GM23248 (cell line): ENCODE measurements around the gene CMTM1. TPM values are rescaled to one million over a fixed set of nuclear protein-coding genes. Genes with fewer than 3 reads are reported as not detected.

Source experiments
- DNase-seq: peaks from one replicate; pipeline ENCODE4 v3.0.0-alpha.2; 2015
- H2AFZ ChIP-seq: fragments of 200-600 bp; sonication (generic); 2 replicates; pipeline ENCODE4 v1.6.1; 2016; ENCODE audit warnings: antibody characterized with exemption
- H3F3A ChIP-seq: fragments of 200-600 bp; sonication (generic); 2 replicates; pipeline ENCODE4 v1.6.1; 2016; ENCODE audit warnings: mild to moderate bottlenecking, antibody characterized with exemption, mixed run types; ENCODE audit not compliant: insufficient read depth
- H3K27ac ChIP-seq: fragments of 200-600 bp; sonication (generic); 2 replicates; pipeline ENCODE4 v1.5.1; 2016; ENCODE audit warnings: mild to moderate bottlenecking
- H3K27me3 ChIP-seq: fragments of 200-600 bp; sonication (generic); replicated peaks from 2 replicates; pipeline ENCODE4 v1.6.1; 2016; ENCODE audit warnings: mild to moderate bottlenecking; ENCODE audit not compliant: insufficient read depth
- H3K36me3 ChIP-seq: fragments of 200-600 bp; sonication (generic); 2 replicates; pipeline ENCODE4 v1.6.1; 2016; ENCODE audit warnings: low read depth, mild to moderate bottlenecking
- H3K4me1 ChIP-seq: fragments of 200-600 bp; sonication (generic); 2 replicates; pipeline ENCODE4 v1.6.1; 2016; ENCODE audit warnings: mild to moderate bottlenecking; ENCODE audit not compliant: insufficient read depth
- H3K4me2 ChIP-seq: fragments of 200-600 bp; sonication (generic); one replicate; pipeline ENCODE4 v1.6.1; 2016; ENCODE audit warnings: mild to moderate bottlenecking; ENCODE audit not compliant: unreplicated experiment
- H3K4me3 ChIP-seq: fragments of 200-600 bp; sonication (generic); 2 replicates; pipeline ENCODE4 v1.5.1; 2016; ENCODE audit warnings: mild to moderate bottlenecking
- H3K79me2 ChIP-seq: fragments of 200-600 bp; sonication (generic); 2 replicates; pipeline ENCODE4 v1.6.1; 2016; ENCODE audit warnings: mild to moderate bottlenecking; ENCODE audit not compliant: insufficient read depth
- H3K9ac ChIP-seq: fragments of 200-600 bp; sonication (generic); 2 replicates; pipeline ENCODE4 v1.6.1; 2016; ENCODE audit warnings: mild to moderate bottlenecking
- H3K9me2 ChIP-seq: fragments of 200-600 bp; sonication (generic); 2 replicates; pipeline ENCODE4 v1.6.1; 2016; ENCODE audit warnings: mixed run types, mild to moderate bottlenecking, moderate library complexity; ENCODE audit not compliant: insufficient read depth
- H3K9me3 ChIP-seq: fragments of 200-600 bp; sonication (generic); one replicate; pipeline ENCODE4 v1.6.1; 2017; ENCODE audit warnings: low read depth
- H4K20me1 ChIP-seq: fragments of 200-600 bp; sonication (generic); 2 replicates; pipeline ENCODE4 v1.6.0; 2016; ENCODE audit not compliant: insufficient read depth
- EZH2 ChIP-seq: fragments of 200-600 bp; sonication (generic); IDR thresholded peaks from 2 replicates; pipeline ENCODE4 v1.6.1; 2018; ENCODE audit warnings: antibody characterized with exemption, mild to moderate bottlenecking; ENCODE audit not compliant: insufficient read depth, poor library complexity, severe bottlenecking
- EZH2phosphoT487 ChIP-seq: fragments of 200-600 bp; sonication (generic); IDR thresholded peaks from 2 replicates; pipeline ENCODE4 v1.6.1; 2018; ENCODE audit warnings: antibody characterized with exemption, moderate library complexity, mild to moderate bottlenecking, low read depth; ENCODE audit not compliant: insufficient read depth
- WGBS, 2 experiments: methylation state at CpG; one replicate each; pipeline ENCODE4 v1.1.6; 2015 to 2017; ENCODE audit warnings: low lambda C conversion rate in 2 of 2, low coverage in 1 of 2; ENCODE audit errors: missing lambda C conversion rate in 2 of 2; 5-methylcytosine and 5-hydroxymethylcytosine counted together
- in situ Hi-C: fragments of 300-500 bp; cut with MboI; formaldehyde crosslinking; loops from 2 replicates; pipeline ENCODE4 v1.15.0; 2020
- polyA plus RNA-seq: library from polyadenylated mRNA; unstranded; fragments of >200 nt; fragmentation: Nextera tagmentation; extraction: Ambion mirVana; gene quantifications from 2 replicates; pipeline ENCODE4 v1.2.1, GENCODE V29; 2016
- total RNA-seq: library from RNA; depleted of rRNA; stranded (reverse); fragments of >200 nt; shearing (Covaris generic); gene quantifications from 2 replicates; pipeline ENCODE4 v1.2.3, GENCODE V29; 2014

Gene CMTM1
- total and polyA plus RNA-seq, 2 experiments from 2014 or later, result 3.1 to 6.8 TPM

DNA sequence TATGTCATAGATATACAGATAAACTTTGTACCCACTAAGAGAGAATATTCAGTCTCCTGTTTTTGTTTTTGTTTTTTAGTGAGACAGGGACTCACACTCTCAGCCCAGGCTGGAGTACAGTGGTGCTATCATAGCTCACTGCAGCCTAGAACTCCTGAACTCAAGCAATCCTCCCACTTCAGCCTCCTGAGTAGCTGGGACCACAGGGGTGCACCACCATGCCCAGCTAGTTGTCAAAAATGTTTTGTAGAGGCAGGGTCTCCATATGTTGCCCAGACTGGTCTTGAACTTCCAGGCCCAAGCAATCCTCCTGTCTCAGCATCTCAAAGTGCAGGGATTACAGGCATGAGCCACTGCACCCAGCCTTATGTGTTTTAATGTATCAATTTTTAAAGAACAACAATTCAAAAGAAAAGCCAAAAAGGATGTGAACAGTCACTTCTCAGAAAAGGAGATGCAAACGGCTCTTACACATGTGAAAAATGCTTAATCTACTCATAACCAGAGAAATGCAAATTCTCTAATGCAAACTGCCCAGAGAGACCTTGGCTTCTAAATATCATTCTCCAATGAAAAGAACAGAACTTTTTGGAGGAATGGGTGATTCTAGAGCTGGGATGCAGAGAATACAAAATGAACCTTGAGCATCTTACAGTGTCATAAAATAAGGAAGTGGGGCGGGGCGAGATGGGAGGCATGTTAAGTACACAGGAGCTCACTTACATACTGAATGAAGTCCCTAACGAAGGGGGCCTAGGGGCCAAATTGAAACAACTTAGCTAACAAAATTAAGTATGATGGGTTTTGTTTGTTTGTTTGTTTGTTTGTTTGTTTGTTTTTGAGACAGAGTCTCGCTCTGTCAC, 31.0 kb downstream of the CMTM1 start:
- no peak overlapping the region for H3K4me3 ChIP-seq
- 72 to 74% methylated on average over 5 of the region's 5 CpGs for WGBS, 2 experiments
- in situ Hi-C loops, result no loop called here
- no peak for DNase-seq
- no peaks in the 10 kb centered on the region for H3K9me3 ChIP-seq
- H3K4me2 ChIP-seq, result no peak overlapping the region
- H3K9me2 ChIP-seq, result no peaks in the 10 kb centered on the region
- no peaks in the 10 kb centered on the region for H3K4me1 ChIP-seq
- no peak overlapping the region for H2AFZ ChIP-seq
- no peaks in the 10 kb centered on the region for H3K79me2 ChIP-seq
- H3F3A ChIP-seq, result no peaks in the 10 kb centered on the region
- H4K20me1 ChIP-seq, result no peaks in the 10 kb centered on the region
- H3K9ac ChIP-seq, result no peak overlapping the region
- TF ChIP-seq EZH2phosphoT487, result no peak
- no peak for TF ChIP-seq EZH2
- H3K36me3 ChIP-seq, result no peaks in the 10 kb centered on the region
- no peaks in the 10 kb centered on the region for H3K27me3 ChIP-seq
- H3K27ac ChIP-seq, result no peak overlapping the region

DNA sequence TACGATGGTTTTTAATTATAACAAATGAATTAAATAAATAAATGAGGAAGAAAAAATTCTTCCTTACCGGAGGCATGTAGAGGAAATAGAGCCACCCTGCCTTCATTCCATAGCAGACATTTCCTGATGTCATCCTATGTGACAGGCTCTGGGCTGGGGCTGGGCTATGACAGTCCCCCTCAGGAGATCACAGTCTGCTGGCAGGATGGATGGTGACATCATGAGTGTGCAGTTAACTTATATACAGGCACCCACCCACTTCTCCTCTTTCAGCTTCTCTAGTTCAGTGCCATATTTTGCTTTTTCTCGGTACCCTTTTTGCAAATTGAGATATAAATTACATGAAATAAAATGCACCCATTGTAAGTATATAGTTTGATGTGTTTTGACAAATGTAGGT, 31.9 kb downstream of the CMTM1 start:
- Histone ChIP-seq H4K20me1 (no peaks in the 10 kb centered on the region), H3K27ac (no peak overlapping the region), H3K4me1 (no peaks in the 10 kb centered on the region), H3K9me2 (no peaks in the 10 kb centered on the region), H2AFZ (no peak overlapping the region), H3K4me3 (no peak overlapping the region), H3K9ac (no peak overlapping the region), H3F3A (no peaks in the 10 kb centered on the region), H3K36me3 (no peaks in the 10 kb centered on the region), H3K27me3 (no peaks in the 10 kb centered on the region), H3K79me2 (no peaks in the 10 kb centered on the region), H3K4me2 (no peak overlapping the region), H3K9me3 (no peaks in the 10 kb centered on the region)
- TF ChIP-seq EZH2phosphoT487 (no peak), EZH2 (no peak)
- DNase-seq, result no peak
- 94 to 95% methylated on average over 3 of the region's 3 CpGs for WGBS, 2 experiments
- in situ Hi-C loops, result no loop called here

DNA sequence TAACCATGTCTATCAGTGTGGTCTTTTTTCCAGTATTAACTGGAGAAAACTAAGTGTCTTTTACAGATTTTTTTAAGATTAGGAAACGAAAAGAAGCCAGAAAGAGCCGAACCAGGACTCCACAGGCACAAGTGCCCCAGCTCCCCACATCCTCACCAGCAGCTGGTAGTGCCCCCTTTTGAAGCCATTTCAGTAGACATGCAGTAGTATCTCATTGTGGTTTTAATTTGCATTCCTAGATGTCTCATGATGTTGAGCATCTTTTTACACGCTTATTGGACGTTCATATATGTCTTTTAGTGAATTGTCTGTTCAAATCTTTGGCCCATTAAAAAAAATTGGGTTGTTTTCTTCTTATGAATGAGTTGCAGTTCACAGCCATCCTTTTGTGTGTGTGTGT, 33.5 kb downstream of the CMTM1 start:
- Histone ChIP-seq H3K27ac (no peak overlapping the region), H3K79me2 (no peaks in the 10 kb centered on the region), H3K9me2 (no peaks in the 10 kb centered on the region), H3K9me3 (no peaks in the 10 kb centered on the region), H4K20me1 (no peaks in the 10 kb centered on the region), H3K36me3 (no peaks in the 10 kb centered on the region), H3K4me1 (no peaks in the 10 kb centered on the region), H2AFZ (no peak overlapping the region), H3K27me3 (no peaks in the 10 kb centered on the region), H3K4me3 (no peak overlapping the region), H3K4me2 (no peak overlapping the region), H3F3A (no peaks in the 10 kb centered on the region), H3K9ac (no peak overlapping the region)
- 78 to 80% methylated on average over 4 of the region's 4 CpGs for WGBS, 2 experiments
- in situ Hi-C loops, result no loop called here
- TF ChIP-seq EZH2 (no peak), EZH2phosphoT487 (no peak)
- no peak for DNase-seq

DNA sequence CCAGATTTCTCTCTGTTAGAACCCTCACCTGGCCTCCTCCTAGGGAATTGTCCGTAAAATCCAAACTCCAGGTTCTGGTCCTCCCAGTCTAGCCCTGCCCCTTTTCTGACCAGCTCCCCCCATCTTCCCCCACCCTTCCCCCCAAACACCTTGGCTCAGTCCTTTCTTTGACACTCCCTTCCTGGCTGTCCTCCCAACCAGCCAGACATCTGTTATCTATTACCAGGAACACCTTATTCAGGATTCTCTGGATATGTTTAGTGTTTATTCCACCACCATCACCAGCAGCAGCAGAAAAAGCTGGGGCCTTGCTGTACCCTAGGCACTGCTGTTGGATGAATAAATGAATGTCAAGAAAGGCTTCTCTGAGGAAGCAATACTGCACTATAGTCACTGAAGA, 34.2 kb downstream of the CMTM1 start:
- H3K4me3 ChIP-seq, result no peak overlapping the region
- in situ Hi-C loops, result no loop called here
- no peaks in the 10 kb centered on the region for H3K9me2 ChIP-seq
- H4K20me1 ChIP-seq, result no peaks in the 10 kb centered on the region
- no peak overlapping the region for H3K4me2 ChIP-seq
- no peaks in the 10 kb centered on the region for H3K36me3 ChIP-seq
- TF ChIP-seq EZH2phosphoT487 (no peak), EZH2 (no peak)
- H2AFZ ChIP-seq, result no peak overlapping the region
- H3K9me3 ChIP-seq, result no peaks in the 10 kb centered on the region
- H3K9ac ChIP-seq, result no peak overlapping the region
- no peaks in the 10 kb centered on the region for H3F3A ChIP-seq
- no peak for DNase-seq
- H3K27me3 ChIP-seq, result no peaks in the 10 kb centered on the region
- H3K79me2 ChIP-seq, result peaks cover 7% of the 10 kb centered on the region; the same call in 1 of the 2 replicates
- H3K4me1 ChIP-seq, result no peaks in the 10 kb centered on the region
- whole genome bisulfite sequencing, 2 experiments, result 100% methylated on average over 1 of the region's 1 CpG
- H3K27ac ChIP-seq, result no peak overlapping the region
